ENCODE data around the gene DRAM1. TPM values are rescaled to one million over a fixed set of nuclear protein-coding genes. Genes with fewer than 3 reads are reported as not detected.
A peak's percentile ranks its signal among the peaks of the same experiment; 100 is the strongest.

Gene DRAM1
- total RNA-seq, 4 donors from 2014 or later, result 3.7 to 20.1 (median 8.7) TPM

- Histone ChIP-seq H3K36me3 (no peaks in the 10 kb centered on the region), H3K27ac (no peak overlapping the region), H3K27me3 (no peaks in the 10 kb centered on the region), H3K9me3 (no peaks in the 10 kb centered on the region), H3K4me3 (no peak overlapping the region), H3K4me1 (peaks cover 0 to 3% (median 0%) of the 10 kb centered on the region in 4 donors)
- in situ Hi-C loops (cut with MboI; ENCODE audit: low pct_ligation_motif_present in 1 of 4, low pct_unique_long_range_greater_than_20kb in 1 of 4, low sequenced_read_pairs in 3 of 4) (no loop called here), intact Hi-C loops (cut with DNase I; ENCODE audit: low total_unique reads) (no loop called here)
- no peak for TF ChIP-seq CTCF (IDR thresholded peaks at IDR 0.05)
- TF ChIP-seq POLR2AphosphoS5 (IDR thresholded peaks at IDR 0.05), result no peak
- no peak for TF ChIP-seq POLR2A (IDR thresholded peaks at IDR 0.05)
- TF ChIP-seq EP300 (IDR thresholded peaks at IDR 0.05; ENCODE audit: low read depth), result no peak
- 69 to 87% methylated on average over 4 of the region's 4 CpGs for WGBS, 2 donors (ENCODE audit: low coverage in 1 of 2)
- no peak for DNase-seq
These were observed 8.7 kb downstream of the DRAM1 start for GRCh38 chr12:101885912-101886561.

GRCh38 chr12:101889211-101889752 lies 11.9 kb downstream of the DRAM1 start:
- Histone ChIP-seq H3K4me3 (no peak overlapping the region), H3K27ac (peak overlapping the region; percentile 6 to 79 (median 30)), H3K9me3 (no peaks in the 10 kb centered on the region), H3K4me1 (peaks cover 0 to 28% (median 7%) of the 10 kb centered on the region in 4 donors), H3K27me3 (no peaks in the 10 kb centered on the region), H3K36me3 (no peaks in the 10 kb centered on the region)
- in situ Hi-C loops (cut with MboI; ENCODE audit: low pct_ligation_motif_present in 1 of 4, low pct_unique_long_range_greater_than_20kb in 1 of 4, low sequenced_read_pairs in 3 of 4), result no loop called here
- no peak for TF ChIP-seq POLR2A (IDR thresholded peaks at IDR 0.05)
- no peak for TF ChIP-seq CTCF (IDR thresholded peaks at IDR 0.05)
- TF ChIP-seq EP300 (IDR thresholded peaks at IDR 0.05; ENCODE audit: low read depth), result no peak
- no peak for TF ChIP-seq POLR2AphosphoS5 (IDR thresholded peaks at IDR 0.05)
- no peak for DNase-seq
- intact Hi-C loops (cut with DNase I; ENCODE audit: low total_unique reads), result no loop called here
- WGBS, 2 donors (ENCODE audit: low coverage in 1 of 2), result 52 to 68% methylated on average over 5 to 6 of the region's 6 CpGs

GRCh38 chr12:101891462-101891971 lies 14.1 kb downstream of the DRAM1 start:
- Histone ChIP-seq H3K9me3 (no peaks in the 10 kb centered on the region), H3K27ac (peak overlapping the region; percentile 76 to 84 (median 80)), H3K4me1 (peaks cover 0 to 31% (median 10%) of the 10 kb centered on the region in 4 donors), H3K36me3 (no peaks in the 10 kb centered on the region), H3K4me3 (no peak overlapping the region), H3K27me3 (no peaks in the 10 kb centered on the region)
- in situ Hi-C loops (cut with MboI; ENCODE audit: low pct_ligation_motif_present in 1 of 4, low pct_unique_long_range_greater_than_20kb in 1 of 4, low sequenced_read_pairs in 3 of 4) (no loop called here), intact Hi-C loops (cut with DNase I; ENCODE audit: low total_unique reads) (no loop called here)
- no peak for TF ChIP-seq POLR2A (IDR thresholded peaks at IDR 0.05)
- peak; percentile 37 to 71 (median 61) for TF ChIP-seq POLR2AphosphoS5 (IDR thresholded peaks at IDR 0.05)
- TF ChIP-seq CTCF (IDR thresholded peaks at IDR 0.05), result no peak
- no peak for TF ChIP-seq EP300 (IDR thresholded peaks at IDR 0.05; ENCODE audit: low read depth)
- WGBS, 2 donors (ENCODE audit: low coverage in 1 of 2), result 0 to 5% methylated on average over 2 to 3 of the region's 3 CpGs
- peak; percentile 64 for DNase-seq

GRCh38 chr12:101892794-101893193 lies 15.4 kb downstream of the DRAM1 start:
- TF ChIP-seq POLR2AphosphoS5 (IDR thresholded peaks at IDR 0.05) (no peak), EP300 (IDR thresholded peaks at IDR 0.05; ENCODE audit: low read depth) (no peak), POLR2A (IDR thresholded peaks at IDR 0.05) (no peak), CTCF (IDR thresholded peaks at IDR 0.05) (no peak)
- Histone ChIP-seq H3K36me3 (no peaks in the 10 kb centered on the region), H3K4me3 (no peak overlapping the region), H3K27me3 (no peaks in the 10 kb centered on the region), H3K27ac (peak overlapping the region in 3 of 4 donors; percentile 48 to 84 (median 79)), H3K4me1 (peaks cover 0 to 31% (median 10%) of the 10 kb centered on the region in 4 donors), H3K9me3 (no peaks in the 10 kb centered on the region)
- in situ Hi-C loops (cut with MboI; ENCODE audit: low pct_ligation_motif_present in 1 of 4, low pct_unique_long_range_greater_than_20kb in 1 of 4, low sequenced_read_pairs in 3 of 4) (no loop called here), intact Hi-C loops (cut with DNase I; ENCODE audit: low total_unique reads) (no loop called here)
- no peak for DNase-seq

Measured in transverse colon (tissue), 4 donors.